GM13977 (cell line): Measurements from ENCODE around the gene NTN3.
A peak's percentile ranks its signal among the peaks of the same experiment; 100 is the strongest.

ENCODE experiments used
- DNase-seq: peaks from one replicate; pipeline ENCODE4 v3.0.0; 2012; ENCODE audit warnings: low spot score
- CTCF ChIP-seq: IDR thresholded peaks from 2 replicates; pipeline ENCODE4 v1.5.1; 2012; ENCODE audit warnings: mild to moderate bottlenecking, control low read depth; ENCODE audit not compliant: insufficient read depth; ENCODE audit errors: extremely low read depth, missing control alignments
- in situ Hi-C: fragments of 300-500 bp; cut with MboI; formaldehyde crosslinking; loops from one replicate; pipeline ENCODE4 v1.12.0; 2022; ENCODE audit warnings: low sequenced_read_pairs, low pct_unique_long_range_greater_than_20kb, mixed read lengths, inconsistent platforms; ENCODE audit not compliant: unreplicated experiment

NTN3 gene

DNA sequence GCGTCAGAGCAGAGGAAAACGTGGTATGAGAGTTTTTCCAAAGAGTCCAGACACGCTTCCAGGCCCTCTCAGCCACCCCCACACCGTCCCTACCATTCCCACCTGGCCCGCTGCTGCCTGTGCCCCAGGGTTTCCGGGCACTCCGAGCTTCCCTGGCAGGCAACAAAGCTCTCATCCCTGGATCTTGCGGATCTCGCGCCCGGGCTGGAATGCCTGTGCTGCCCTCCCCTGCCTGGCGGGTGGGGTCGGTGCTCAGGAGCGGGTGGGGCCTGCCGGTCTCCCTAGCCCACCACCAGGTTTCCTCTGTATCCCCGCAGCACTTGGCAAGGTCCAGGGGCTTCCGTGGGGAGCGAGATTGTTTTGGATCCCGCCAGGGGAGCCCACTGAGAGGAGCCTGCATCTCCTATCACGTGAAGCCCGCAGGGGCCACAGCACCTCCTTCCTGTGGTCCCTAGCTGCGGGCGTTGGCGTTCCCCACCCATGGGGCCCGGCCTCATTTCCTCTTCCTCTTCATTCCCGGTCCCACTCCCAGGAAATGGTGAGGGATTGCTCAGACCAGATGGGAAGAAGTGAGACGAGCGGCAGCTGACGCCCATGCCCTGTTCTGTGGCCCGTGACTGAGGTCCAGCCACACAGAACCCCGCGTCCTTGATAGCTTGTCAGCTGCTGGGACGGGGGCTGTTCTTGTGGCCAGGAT is 14.9 kb downstream of the NTN3 start:
- in situ Hi-C loops, result loop anchor here (10.0 kb wide), 1 partner anchor 131 kb away; no protein-coding TSS in a partner anchor
- no peak for TF ChIP-seq CTCF
- DNase-seq, result no peak

DNA sequence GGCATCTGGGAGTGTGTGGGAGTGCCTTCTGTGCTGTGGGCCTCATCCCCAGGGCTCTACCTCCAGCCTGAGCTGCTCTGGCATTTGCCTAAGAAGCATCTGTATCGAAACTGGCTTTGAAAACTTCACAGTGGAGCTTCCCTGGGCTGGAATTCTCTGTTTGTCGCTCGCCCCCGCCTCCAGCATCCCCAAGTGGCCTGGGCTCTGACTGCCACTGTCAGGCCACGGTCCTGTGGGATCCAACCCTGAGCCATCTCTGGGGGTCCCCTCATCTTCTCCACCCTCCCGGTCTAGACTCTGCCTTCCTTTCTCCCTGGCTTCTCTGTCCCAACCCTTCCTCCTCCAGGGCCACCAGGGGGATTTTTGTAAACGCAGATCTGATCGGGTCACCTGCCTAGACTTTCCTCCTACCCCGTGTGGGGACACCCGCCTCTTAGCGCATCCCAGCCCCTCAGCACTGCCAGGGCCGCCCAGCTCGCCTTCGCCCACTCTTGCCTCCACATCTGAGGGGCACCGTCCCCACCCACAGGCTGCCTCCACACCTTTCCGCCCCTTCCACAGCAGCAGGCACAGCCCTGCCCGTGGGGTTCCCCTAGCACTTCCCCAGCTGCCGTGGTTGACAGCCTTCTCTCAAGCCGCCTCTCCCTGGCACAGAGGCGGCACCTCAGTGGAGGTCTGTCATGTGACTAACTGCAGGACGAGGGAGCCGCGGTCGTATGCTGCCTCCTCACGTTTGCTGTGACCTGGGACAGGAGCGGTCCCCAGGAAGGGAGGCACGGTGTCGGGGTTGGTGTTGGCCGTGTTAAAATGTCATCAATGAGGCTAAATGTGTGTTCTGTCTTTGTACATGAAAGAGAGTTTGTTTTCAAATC is 15.8 kb downstream of the NTN3 start:
- peak; percentile 62 for TF ChIP-seq CTCF
- in situ Hi-C loops, result loop anchor here (10.0 kb wide), 1 partner anchor 132 kb away; no protein-coding TSS in a partner anchor
- DNase-seq, result peak; percentile 90

- DNase-seq, result no peak
- TF ChIP-seq CTCF, result no peak
- in situ Hi-C loops, result loop anchor here (10.0 kb wide), 1 partner anchor 133 kb away; no protein-coding TSS in a partner anchor
Measured at GRCh38 chr16:2487517-2487842, 16.4 kb downstream of the NTN3 start.

- TF ChIP-seq CTCF, result no peak
- DNase-seq, result no peak
- in situ Hi-C loops, result loop anchor here (10.0 kb wide), 1 partner anchor 133 kb away; no protein-coding TSS in a partner anchor
Measured at GRCh38 chr16:2487903-2488531, 16.9 kb downstream of the NTN3 start.

GRCh38 chr16:2489581-2489980 is 18.5 kb downstream of the NTN3 start:
- DNase-seq, result no peak
- TF ChIP-seq CTCF, result no peak
- in situ Hi-C loops, result loop anchor here (10.0 kb wide), 1 partner anchor 135 kb away; no protein-coding TSS in a partner anchor
